ENCODE data around the gene INVS.

DNA sequence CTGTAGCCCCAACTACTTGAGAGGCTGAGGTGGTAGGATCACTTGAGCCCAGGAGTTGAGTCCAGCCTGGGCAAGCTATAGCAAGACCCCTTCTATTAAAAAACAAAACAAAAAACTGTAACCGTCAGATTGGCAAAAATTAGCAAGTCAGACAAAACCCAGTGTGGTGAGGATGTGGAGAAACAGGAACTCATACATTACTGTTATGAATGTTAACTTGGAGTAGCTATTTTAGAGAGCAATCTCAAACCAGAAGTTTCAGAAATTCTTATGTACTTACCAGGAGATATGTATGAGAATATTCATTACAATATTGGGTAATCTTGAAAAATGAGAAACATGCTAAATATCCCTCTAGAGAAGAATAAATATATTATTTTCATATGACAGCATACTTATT lies 120.3 kb downstream of the INVS start:
- TF ChIP-seq EZH2 (IDR thresholded peaks at IDR 0.05), result no peak
- no peak for TF ChIP-seq POLR2AphosphoS5 (IDR thresholded peaks at IDR 0.05; ENCODE audit: borderline replicate concordance, low read depth, low read length)
- no peak for TF ChIP-seq FOXP2 (optimal IDR thresholded peaks at IDR 0.05; ENCODE audit: control extremely low read depth, extremely low read length, insufficient read depth)
